GM15510 (cell line): ENCODE results near the gene EPB41L4B.

Experiments used
- POLR2A ChIP-seq: IDR thresholded peaks from 3 replicates; pipeline ENCODE4 v1.6.1; 2011; ENCODE audit warnings: borderline replicate concordance; ENCODE audit not compliant: insufficient read length; ENCODE audit errors: extremely low read depth

Gene EPB41L4B

DNA sequence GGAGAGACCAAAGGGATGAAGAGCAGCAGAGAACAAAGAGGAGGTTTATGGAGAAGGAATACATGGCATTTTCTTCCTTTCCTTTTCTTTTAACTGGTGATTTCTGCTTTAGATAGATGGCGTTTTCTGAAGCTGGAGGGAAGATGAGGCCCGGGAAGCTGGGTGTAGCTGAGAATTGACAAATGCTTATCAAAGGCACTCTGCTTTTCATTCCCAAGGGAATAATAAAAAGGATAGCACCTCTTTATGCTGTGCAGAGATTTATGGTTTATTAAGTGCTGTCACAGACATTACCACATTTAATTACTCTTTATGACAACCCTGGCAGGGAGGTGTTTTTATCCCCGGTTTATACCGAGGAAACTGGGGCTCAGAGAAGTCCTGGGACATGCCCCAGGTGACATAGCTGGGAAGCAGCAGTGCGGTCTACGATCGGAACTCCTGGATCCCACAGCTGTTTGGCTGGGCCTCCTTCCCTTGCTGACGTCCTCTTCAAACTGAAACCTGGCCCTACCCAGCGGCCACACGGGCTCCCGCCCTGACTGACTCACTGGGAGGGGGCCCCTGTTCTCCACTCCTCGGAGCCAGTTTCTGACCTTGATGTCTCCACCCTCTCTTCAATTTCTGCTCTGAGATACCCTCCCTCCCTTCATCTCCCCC is 8.2 kb upstream of the EPB41L4B start:
- no peak for TF ChIP-seq POLR2A

DNA sequence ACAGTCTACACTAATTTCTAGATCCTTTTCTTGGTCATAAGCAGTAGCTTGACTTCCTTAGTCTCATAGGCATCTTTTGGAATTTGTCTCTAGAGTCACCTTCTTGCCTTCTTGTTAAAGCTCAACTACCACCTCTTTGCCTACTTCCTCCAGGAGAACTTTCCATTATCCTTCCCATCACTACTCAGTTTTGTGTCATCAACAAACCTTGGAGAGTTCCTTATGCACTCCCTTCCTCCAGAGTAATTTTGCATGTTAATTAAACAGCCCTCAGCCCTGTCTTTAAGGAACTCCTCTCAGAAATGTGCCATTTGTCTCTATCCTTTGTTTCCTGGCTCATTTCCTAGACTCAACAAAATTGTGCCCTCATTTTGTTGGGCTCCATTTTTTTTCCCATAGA is 4.2 kb upstream of the EPB41L4B start:
- no peak for TF ChIP-seq POLR2A

DNA sequence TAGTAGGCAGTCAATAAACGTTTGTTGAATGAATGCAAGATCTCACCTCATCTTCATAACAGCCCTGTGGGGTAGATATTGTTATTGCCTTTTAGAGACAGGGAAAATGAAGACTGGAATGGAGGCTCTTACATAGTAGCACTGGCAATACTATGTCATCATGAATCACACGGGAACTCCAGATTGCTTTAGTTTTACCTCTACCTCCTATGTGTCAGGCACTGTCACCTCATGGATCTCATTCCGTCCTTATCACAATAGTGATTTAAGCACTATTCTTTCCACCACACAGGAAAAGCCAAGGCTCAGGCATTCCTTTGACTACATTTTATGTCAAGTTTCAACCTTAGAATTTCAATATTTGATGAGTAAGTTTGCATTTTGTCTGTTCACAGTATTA is 2.9 kb upstream of the EPB41L4B start:
- no peak for TF ChIP-seq POLR2A

DNA sequence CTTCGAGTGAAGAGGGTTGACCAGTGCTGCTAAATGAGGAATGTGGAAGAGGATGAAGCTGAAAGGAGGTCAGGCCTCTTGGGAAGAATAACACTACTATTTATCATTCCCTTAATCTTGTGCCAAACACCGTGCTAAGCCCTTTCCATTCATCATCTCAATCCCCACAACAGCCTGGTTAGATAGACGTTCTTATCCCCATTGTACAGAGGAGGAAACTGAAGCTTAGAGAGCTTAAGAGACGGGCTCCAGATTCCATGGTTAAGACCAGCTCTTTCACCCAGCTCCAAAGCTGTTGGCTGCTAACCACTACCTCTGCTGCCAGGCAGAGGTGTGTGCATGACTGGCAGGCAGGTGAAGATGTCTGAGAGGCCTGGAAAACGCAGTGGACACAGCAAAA is 868 bp upstream of the EPB41L4B start:
- TF ChIP-seq POLR2A, result no peak

DNA sequence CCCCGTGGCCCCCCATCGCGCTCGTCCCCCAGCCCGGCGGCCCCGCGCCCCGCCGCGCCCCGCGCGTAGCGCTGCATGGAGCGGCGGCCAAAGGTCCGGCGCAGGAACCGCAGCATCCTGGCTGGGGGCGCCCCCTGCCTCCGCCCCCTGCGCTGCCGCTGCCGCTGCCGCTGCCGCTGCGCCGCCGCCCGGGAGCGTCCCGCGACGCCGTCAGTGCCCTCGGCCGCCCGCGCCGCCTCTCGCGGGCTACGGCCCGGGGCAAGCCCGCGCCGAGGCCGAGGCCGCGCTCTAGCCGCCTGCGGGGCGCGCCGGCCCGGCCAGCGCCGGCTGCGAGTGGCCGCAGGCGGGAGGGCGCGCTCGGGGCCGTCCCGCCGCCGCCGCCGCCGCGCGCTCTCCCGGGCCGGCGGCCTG is 523 bp downstream of the EPB41L4B start:
- no peak for TF ChIP-seq POLR2A

DNA sequence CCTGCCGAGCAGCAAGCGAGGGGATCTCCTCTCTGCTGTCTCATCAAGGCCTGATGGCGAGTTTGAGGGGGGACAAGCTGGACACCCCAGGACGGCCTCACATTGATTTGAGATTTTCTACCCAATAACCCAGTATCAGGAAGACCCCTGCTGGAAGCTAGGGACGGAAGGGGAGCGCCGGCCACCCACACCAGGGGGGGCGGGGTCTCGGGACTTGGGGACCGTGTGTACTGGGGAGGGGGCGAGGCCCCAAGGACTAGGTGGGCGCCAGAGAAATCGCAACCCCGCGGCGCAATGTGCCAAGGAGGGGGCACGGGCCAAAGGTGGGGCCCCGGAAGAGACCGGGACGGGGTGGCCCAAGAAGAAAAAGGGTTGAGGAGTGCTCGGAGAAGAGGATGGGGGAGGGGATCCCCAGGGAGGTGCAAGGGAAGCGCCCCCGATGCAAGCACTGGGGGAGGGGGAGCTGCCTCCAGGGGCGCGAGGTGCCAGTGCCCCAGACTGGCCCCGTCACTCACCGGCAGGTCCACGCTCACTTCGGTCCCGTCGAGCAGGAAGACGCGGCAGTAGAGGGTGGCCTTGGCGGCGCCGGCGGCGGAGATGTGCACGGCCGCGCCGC is 1.1 kb downstream of the EPB41L4B start:
- no peak for TF ChIP-seq POLR2A

DNA sequence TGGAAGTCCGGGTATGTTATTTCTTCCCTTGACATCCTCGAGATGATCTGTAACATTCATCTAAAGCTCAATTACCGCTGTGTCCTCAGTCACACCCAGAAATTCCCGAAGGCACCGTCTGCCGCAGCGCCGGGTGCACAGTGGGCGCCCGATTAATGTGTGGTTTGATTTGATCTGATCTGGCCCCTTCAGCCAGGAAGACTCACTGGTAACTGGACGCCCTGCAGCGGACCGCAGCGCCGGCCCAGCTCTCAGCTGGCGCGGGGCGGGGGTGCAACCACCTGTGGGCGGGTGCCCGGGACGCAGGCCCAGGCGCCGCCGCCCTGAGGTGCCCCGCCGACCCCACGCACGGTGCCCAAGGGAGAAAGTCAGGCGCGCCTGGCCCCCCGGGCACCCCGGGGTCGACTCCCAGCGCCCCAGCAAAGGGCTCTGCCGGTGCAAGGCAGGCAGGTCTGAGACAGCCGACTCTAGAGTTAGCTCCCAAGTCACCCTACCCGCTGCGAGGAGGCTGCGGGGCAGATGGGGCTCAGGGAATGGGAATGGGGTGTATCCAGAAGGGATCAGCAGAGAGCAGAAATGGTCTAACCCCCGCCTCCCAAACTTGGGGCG is 1.7 kb downstream of the EPB41L4B start:
- TF ChIP-seq POLR2A, result no peak

DNA sequence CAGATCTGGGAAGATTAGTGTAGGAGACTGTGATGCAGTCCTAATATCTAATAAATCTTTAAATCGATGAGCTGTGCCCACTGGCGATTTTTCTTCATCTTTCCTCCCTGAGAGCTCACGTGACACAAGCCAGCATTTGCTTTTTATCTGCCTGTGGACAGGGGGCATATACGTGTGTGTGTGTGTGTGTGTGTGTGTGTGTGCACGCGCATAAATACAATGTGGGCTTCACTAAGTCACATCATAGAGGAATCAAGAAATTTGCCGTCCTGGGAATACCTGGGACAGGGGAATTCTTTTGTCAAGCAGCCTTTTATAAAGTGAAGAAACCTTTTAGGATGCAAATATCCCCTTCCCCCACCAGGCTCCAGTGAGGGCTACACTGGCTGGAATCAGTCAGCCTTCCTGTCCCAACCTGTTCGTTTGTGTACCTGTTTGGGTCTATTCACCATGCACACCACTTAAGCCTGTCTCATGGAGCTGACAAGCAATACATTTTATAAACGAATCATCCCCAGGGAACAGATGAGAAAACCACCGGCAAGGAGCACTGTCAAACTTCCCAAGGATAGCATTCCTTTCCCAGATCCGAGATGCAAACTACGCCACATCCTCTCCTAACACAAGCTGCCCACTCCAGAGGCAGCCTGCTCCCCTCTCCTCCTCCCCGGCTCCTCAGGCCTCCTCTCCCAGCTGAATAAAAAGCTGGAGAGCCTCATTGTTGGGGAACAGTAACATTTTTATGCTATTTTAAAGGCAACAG is 2.7 kb downstream of the EPB41L4B start:
- TF ChIP-seq POLR2A, result no peak

DNA sequence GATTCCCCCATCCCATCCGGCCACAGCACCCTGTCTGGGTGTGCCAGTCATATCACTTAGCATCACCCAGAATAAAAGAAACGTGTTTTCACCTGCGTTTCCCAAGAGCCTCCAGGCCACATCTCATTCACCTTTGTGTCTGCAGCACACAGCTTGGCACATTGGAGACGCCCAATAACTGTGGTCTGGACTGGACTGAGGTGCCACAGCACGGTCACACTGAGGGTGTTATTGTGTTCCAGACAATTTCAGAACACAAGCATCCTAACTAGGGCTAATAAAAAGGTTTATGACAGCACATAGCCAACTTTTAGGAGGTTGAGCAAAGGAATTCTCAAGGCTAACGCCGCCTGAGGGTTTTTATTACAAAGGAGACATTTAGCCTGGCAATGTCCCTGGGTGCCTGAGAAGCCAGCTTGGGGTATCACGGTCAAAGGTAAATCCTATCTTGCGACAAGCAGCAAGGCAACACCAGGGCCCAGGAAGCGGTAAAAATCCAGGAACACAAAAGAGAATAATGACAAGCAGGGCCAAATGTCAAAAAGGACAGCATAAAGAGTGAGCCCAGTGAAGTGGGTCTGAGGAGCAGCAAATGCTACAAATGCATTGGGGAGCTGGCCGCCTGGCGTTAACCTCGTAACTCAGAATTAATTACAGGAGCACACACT is 3.4 kb downstream of the EPB41L4B start:
- TF ChIP-seq POLR2A, result no peak

DNA sequence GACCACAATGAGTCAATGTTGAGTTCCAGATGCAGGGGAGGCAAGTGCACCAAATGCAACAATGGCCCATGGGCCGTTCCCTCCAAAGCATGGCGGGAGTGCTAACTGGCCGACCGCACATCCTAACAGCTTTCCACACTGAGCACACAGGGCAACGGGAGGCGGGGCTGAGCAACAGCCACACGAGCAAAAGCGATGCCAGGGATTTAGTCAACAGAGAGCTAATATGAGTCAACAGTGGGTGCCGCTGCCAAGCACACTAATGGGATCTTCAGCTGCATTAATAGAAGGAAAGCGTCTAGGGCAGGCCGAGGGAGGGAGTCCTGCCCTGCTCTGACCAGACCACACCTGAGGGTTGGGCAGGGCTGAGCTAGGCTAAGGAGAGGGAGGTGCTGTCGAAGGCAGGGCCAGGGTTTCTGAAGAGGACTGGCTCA is 4.6 kb downstream of the EPB41L4B start:
- no peak for TF ChIP-seq POLR2A

DNA sequence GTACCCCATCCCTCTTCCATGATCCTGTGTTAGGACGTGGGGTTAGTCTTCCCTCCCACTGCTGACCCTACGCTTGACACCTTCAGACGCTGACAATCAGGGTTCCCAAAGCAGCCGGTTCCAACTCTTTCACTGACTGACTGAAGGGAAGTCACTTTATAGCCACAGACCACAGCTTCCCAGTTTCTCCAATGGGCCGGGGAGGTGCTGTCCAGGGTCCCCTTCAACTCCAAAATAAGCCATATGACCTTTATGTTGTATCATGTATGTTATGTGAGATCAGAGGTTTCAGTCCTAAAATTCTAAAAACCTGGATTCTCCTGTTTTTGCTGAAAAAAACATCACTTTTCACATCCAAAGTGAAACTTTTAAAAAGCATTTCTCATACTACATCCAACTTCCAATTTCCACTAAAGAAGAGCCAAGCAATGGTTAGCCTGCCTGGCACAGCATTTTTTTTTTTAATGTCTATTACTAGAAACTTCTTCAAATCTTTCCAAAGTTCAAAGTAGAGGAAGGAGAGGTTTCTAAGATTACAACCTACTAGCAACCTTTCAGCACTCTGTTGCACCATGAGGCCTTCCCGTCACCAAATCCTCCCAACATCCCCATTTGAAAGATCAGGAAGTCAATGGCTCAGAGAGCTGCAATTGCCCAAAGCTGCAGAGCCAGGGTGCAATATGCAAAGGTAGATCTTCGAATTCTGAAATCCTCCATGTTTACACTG is 5.2 kb downstream of the EPB41L4B start:
- no peak for TF ChIP-seq POLR2A

DNA sequence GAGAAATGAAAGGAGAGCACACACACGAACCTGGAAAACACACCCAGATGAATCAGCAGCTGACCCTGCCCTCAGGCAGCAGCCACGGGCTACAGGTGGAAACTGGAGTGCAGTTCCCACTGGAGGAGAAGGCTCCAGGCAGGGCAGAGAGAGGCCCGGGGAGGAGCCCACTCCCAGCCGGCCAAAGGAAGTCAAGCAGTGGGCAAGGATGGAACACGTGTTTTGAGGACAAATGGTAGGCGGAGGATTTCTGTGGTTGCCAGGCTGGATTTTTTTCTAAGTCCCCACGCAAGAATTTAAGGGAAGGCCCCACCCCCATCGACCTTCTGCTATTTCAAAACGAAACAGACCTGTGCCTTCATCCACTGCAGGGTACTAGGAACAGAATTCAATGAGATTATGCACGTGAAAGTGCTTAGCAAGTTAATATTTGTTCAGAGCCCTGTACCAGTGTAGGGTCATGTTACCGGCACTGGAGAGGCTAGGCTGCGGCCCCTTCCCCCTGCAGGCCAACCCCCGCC is 6.8 kb downstream of the EPB41L4B start:
- TF ChIP-seq POLR2A, result no peak

DNA sequence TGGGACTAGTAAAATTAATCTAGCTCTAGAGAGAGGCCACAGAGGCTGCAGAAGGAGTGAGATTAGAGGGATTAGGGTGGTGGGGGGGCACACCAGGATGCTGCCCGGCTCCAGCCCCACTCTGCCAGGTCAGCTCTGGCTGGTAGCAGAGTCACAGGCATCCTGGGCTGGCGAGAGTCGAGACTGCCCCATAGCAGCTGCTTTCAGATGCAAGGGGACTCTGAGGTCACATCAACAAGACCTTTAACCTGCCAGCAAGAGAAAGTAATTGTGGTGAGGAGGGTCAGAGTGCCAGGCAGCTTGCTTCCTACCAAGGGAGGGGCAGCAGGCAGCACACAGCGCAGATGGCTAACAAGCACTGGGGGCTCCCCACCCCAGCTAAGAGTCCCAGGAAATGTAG is 7.5 kb downstream of the EPB41L4B start:
- no peak for TF ChIP-seq POLR2A

DNA sequence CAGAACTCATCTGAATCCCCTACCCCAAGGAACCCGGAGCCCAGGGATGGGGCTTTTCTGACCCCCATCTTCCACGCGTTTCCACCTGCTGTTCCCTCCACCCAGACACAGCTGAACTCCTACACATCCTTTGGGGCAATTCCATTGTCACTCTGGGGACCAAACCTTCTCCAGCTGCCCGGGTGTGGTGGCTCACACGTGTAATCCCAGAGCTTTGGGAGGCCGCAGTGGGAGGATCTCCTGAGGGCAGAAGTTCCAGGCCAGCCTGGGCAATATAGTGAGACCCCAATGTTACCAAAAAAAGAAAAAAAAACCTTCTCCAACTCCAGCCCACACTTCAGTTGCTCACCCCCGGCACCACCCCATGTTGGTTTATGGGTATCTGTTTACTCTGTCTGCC is 8.1 kb downstream of the EPB41L4B start:
- TF ChIP-seq POLR2A, result no peak

DNA sequence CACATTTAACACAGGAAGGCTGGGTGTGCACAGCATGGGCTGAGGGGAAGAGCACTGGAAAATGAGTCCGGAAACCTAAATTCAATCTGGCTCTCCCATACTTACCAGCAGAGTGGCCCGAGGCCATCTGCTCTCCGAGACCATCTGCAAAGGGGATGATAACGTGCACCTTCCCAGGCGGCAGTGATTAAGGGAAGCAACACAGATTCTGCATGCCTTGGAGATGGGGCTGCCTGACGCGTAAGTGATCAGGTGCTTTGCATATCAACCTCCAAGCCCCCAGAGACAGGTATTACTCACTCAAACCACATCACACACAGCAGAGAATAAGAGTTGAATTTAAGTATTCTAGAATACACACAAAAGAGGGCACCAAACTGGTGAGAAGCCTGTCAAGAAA is 9.1 kb downstream of the EPB41L4B start:
- no peak for TF ChIP-seq POLR2A

DNA sequence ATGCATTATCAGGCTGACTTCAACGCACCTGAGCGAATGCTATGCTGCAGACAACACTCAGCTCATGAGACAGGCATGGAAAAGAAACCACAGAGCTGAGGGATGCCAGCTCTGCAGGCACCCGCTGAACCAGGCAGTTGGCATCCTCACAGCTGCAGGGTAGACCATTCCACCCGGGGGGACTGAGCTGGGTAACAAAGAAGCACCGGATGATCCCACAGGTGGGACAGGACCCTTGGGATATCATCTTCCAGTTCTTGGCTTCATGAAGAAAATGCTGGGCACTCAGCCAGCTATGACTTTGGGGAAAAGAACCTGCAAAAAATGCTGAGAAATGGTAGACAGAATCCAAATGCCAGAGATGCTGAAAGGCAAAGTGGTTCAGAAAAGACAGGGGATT is 9.6 kb downstream of the EPB41L4B start:
- TF ChIP-seq POLR2A, result no peak
